Fibroblast of pulmonary artery (primary cell): Measurements from ENCODE around the gene GPR45.

Source experiments
- DNase-seq: peaks from one replicate; pipeline ENCODE4 v3.0.0-alpha.2; 2010; ENCODE audit warnings: low read depth
- H3K4me3 ChIP-seq: replicated peaks from 2 replicates; pipeline ENCODE4 v1.5.1; 2011; ENCODE audit warnings: low read depth, mild to moderate bottlenecking, control low read depth, low read length, moderate library complexity
- TF ChIP-seq, protein P1 (sequence below): IDR thresholded peaks from 2 replicates; pipeline ENCODE4 v1.5.1; 2011; ENCODE audit warnings: mild to moderate bottlenecking, control low read depth, low read length, inconsistent platforms; ENCODE audit errors: missing control alignments

The GPR45 gene

DNA sequence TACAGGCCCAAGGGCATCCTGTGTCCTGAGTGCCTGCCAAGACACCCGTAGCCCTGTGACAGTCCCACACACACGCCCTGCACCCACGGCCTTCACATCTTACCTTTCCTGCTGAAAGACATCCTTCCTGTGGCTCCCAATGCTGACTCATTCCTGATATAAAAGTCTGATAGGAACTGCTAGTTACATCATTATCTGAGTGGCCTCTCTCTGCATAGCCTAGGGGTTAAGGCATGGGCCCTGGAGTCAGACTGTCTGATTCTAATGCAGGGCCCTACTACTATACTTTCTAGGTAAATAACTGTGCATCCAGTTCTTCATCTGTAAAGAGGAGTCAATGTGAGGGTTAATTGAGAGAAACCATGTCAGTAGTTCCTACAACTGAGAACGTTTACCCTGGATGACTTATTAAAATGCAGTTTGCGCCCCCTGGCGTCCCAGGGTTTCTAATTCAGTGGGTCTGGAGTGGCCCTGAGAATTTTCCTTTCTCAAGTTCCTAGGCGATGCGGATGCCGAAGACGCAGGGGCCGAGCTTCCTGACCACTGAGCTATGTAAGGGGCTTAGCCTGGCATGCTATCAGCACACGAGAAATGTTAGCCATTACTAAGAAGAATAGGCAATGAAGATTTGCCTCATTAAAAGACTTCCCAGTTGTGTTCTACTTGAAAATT is 6.0 kb upstream of the GPR45 start:
- TF ChIP-seq, protein P1, sequence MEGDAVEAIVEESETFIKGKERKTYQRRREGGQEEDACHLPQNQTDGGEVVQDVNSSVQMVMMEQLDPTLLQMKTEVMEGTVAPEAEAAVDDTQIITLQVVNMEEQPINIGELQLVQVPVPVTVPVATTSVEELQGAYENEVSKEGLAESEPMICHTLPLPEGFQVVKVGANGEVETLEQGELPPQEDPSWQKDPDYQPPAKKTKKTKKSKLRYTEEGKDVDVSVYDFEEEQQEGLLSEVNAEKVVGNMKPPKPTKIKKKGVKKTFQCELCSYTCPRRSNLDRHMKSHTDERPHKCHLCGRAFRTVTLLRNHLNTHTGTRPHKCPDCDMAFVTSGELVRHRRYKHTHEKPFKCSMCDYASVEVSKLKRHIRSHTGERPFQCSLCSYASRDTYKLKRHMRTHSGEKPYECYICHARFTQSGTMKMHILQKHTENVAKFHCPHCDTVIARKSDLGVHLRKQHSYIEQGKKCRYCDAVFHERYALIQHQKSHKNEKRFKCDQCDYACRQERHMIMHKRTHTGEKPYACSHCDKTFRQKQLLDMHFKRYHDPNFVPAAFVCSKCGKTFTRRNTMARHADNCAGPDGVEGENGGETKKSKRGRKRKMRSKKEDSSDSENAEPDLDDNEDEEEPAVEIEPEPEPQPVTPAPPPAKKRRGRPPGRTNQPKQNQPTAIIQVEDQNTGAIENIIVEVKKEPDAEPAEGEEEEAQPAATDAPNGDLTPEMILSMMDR: peak; percentile 76
- peak; percentile 86 for DNase-seq
- H3K4me3 ChIP-seq: no peak overlapping the region

DNA sequence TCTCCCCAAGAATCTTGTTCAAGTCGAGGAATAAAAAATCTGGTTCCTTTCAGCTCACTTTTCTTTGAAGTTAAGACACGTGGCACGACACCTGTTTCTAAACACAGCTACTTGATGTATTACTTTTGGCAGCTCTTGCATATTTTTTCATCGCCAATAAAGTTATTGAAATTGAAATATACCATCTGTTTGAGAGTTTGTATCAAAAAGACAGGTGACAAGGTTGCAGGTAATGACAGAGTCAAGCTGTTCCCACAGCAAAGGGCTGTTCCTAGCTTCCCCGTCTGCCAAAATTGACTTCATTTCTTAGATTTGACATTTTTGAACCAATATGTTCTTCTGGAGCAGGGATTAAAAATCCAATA is 5.5 kb upstream of the GPR45 start:
- TF ChIP-seq, protein P1: no peak
- DNase-seq: no peak
- no peak overlapping the region for H3K4me3 ChIP-seq

DNA sequence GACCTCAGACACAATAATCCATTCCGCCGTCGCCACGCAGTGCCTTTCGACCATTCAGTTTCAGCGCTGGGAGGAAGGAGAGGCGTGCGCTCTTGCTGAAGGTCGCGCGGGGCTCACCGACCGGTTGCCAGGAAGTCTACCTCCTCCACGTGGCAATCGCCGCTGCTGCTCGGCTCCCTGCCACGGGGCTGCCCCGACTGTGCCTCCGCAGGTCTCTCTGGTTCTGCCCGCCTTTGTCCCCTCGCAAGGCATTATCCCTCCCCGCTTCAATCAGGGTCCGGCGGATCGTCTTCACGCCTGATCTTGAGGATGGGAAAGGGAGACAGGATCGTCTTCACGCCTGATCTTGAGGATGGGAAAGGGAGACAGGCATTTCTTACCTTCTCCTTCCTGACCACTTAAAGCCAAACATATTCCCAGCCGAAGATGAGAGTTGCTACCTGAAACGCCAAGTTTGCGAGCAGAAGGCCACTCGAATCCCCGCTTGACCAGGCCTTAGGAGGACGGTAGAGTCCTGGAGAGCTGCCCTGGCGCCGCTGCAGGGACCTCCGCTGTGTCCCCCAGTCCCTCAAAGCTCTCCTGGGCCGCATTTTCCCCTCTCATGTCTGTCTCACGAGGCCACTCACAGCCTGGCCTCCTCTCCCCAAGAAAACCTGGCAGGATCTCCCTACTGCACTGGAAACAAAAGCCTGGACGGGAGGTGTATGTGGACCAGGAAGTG is 4.3 kb upstream of the GPR45 start:
- DNase-seq: no peak
- no peak overlapping the region for H3K4me3 ChIP-seq
- TF ChIP-seq, protein P1: no peak

DNA sequence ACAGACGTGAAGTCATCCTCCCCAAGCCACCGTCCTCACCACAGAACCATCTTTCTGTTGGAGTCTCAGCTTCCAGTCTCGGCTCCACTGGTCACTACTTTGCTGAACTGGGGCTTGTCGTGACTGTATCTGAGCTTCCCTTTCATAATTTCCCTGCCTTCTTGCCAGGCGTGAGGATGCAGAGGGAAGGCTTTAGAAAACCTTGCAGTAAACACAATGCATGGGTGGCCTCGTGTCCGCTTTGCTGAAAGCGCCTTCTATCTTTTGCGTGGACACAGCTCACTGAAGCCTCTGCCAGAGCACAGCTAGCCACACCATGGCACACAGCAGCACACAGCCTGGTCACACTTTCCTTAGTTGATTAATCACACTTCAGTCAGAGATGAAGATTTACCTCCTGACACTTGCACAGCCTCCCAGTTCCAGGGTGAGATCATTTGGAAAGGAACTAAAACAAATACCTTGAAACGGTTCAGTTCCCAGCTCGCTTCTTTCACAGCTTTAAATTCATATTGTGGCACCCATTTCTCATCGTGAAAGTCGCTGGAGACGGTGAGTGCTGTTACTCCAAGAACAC is 2.8 kb upstream of the GPR45 start:
- TF ChIP-seq, protein P1: no peak
- no peak overlapping the region for H3K4me3 ChIP-seq
- no peak for DNase-seq

DNA sequence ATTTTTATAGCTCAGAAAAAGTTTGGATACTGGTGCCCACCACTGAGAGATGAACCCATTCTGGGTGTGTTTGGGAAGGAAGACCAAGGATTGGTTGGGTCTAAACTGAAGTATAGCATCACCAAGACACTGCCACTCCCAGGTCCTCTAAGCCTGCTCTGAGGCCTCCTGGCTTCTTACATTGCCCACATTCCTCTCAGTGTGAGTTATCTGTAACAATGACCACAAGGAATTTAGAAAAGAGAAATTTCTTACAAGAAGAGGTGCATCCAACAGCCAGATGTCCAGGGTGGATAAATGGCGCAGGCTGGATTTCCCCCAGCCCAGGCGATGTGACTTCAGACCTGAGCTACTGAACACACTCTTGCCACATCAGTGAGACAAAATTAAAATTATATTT is 1.6 kb upstream of the GPR45 start:
- peak; percentile 76 for DNase-seq
- H3K4me3 ChIP-seq: no peak overlapping the region
- TF ChIP-seq, protein P1: no peak

DNA sequence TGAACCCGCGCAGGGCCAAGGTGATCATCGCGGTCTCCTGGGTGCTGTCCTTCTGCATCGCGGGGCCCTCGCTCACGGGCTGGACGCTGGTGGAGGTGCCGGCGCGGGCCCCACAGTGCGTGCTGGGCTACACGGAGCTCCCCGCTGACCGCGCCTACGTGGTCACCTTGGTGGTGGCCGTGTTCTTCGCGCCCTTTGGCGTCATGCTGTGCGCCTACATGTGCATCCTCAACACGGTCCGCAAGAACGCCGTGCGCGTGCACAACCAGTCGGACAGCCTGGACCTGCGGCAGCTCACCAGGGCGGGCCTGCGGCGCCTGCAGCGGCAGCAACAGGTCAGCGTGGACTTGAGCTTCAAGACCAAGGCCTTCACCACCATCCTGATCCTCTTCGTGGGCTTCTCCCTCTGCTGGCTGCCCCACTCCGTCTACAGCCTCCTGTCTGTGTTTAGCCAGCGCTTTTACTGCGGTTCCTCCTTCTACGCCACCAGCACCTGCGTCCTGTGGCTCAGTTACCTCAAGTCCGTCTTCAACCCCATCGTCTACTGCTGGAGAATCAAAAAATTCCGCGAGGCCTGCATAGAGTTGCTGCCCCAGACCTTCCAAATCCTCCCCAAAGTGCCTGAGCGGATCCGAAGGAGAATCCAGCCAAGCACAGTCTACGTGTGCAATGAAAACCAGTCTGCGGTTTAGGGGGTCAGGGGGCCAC is 897 bp downstream of the GPR45 start:
- TF ChIP-seq, protein P1: no peak
- no peak overlapping the region for H3K4me3 ChIP-seq
- no peak for DNase-seq
